ENCODE data around the gene AGBL3. TPM values are rescaled to one million over a fixed set of nuclear protein-coding genes. Genes with fewer than 3 reads are reported as not detected.

The AGBL3 gene
- 5.3 TPM for total RNA-seq

DNA sequence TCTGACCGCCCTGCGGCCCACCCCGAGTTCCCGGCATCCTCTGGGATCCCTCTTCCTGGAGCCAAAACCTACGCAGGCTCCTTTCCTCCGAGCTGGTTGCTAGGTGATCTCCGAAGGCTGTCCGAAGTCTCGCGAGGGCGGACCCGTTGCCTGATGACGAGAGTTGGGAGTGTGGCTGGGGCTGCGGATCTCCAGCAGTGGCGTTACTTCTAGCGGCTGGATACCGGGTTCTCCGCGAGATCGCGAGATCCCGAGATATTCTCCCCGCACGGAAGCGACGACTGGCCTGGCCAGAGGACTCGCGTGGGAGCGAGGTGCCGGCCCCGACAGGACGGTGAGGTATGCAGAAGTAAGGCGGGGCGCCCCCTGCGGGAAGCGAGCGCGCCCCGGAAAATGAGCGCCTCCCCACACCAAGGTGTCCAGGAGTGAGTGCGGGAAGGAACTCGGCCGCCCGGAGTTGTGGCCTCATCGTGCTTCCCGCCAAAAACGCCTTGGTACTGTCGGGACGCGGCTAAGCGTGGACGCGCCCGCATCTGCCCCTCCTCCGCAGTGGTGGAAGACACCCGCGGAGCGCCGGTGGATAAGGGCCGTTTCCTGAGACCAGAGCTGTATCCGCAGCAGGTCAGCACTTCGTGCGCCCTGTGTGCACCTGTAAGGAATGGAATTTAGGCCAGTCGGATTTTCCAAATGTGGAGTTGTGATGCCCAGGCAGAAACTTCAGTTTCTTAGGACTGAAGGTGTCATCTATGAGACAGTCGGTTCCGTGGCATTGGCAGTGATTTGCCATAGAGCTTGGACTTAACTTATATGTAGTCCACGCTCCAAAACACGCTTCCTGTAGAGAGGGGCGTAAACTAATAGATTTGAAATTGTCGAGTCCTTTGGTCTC is at the start of gene AGBL3:
AGBL3 (plus strand) TSS at position 146 of the 889 bp plus-strand sequence. CDS start 1,426 bp downstream, outside the sequence.
- peak; percentile 98 for DNase-seq (ENCODE audit: low spot score)
- ATAC-seq = peak; percentile 99
- intact Hi-C loops (cut with DNase I) = no loop called here

DNA sequence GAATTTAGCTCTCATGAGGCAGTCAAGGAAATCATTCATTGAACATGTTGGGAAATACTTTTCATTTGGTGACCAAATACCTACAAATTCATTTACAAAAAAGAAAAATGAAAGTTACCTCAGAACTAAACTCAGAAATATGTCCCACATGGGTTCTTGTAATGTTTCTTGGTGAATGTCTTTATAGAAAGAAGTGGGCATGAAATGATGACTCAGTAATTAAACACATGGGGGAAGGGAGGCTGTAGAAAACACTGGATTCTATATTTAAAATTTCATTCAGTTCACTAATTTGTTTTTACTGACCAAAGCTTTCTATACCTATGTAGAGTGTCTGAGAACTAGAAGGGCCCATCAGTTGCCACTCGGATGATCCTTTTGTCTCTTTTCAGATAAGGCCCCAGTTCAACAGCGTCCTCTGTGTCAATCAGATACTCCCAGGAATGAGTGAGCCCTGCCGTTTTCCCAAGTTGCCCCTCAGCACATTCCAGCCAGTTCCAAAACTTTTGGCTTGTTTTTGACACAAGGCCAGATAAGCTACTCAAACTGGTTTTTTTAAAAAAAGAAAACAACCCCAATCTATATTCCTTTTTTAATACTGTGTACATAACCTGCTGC is 49.3 kb upstream of the AGBL3 start:
- DNase-seq (ENCODE audit: low spot score) (no peak), ATAC-seq (no peak)
- intact Hi-C loops (cut with DNase I) = no loop called here

DNA sequence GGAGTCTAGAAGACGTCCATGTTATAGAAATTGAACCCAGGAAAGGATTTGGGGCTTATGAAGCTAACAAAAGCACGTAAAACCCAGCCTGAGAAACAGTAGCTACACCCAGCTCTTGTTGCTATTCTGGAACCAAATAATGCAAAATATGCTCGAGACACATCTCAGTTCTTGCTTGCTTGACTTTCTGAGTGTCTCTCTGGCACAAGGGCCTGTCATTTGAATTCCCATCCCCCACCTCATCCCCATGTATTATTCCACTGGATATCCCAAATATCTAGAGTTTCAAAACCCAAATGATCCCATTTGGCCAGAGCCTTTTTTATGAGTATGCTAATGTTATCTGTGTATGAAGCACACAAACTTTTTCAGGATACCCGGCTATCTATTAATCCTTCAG is 48.2 kb upstream of the AGBL3 start:
- ATAC-seq (no peak), DNase-seq (ENCODE audit: low spot score) (no peak)
- intact Hi-C loops (cut with DNase I) = no loop called here

DNA sequence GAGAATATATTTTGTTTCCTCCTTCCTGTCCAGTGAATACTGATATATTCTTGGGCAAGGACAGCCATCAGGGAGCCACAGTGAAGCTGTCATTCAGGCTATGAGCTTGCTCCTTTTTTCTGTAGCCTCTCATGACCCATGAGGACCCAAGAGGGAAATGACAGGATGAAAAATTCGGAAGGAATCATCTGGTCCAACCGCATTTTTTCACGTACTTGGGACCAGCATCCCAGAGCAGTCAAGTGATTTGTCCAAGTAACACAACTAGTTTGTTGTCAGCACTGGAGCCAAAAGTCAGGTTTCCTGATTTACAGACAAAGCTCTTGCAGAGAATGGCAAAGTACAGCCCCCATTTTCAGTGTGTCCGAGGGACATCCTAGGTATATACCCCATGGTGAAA is 47.2 kb upstream of the AGBL3 start:
- DNase-seq (ENCODE audit: low spot score) = no peak
- no peak for ATAC-seq
- intact Hi-C loops (cut with DNase I) = no loop called here

DNA sequence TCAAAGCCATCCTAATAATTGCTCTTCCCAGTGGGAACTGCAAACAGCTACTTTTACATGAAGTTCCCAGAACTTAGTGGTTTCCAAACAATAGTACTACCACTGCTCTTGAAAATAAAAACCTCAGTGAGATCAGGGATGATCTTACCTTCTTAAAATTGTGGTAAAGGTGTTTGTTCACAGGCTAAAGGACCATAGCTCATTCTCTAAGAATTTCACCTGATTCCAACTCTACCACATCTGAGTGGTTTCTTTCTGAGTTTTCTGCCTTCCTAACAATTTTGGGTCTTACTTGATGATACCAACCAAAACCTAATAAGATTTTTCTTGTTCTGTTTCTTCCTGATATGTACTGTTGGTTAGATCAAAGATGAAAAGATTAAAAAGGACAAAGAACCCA is 45.6 kb upstream of the AGBL3 start:
- no peak for DNase-seq (ENCODE audit: low spot score)
- ATAC-seq = no peak
- intact Hi-C loops (cut with DNase I) = no loop called here

DNA sequence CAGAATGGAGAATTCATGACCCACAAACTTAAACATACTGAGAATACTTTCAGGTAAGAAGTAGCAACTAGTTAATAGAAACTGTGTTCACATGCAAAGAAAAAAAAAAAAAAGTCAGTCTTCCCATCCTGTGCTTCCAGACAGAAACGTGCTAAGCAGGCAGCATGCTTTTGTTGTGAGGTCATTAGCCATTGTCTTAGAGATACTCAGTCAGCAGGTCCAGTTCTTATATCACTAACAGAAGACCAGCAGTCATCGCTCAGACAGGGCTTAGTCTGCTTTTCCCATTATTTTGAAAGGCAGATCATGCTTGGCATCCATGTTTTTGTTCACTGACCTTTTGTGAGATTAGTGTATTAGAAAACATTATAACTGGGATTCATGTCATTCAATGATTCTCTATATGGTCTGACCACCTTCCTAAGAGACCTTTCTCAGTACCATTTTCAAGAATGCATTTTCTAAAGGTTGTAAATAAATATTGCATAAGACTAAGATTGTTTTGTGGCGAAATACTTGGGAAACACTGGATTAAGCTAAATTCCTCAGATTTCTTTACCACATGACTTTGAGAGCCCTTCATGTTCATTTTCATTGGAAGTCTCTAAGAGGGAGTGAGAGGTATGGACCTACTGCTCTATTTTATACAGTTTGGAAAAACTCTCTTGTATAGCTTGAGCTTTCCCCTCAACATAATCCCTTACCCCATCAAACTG is 45.0 kb upstream of the AGBL3 start:
- ATAC-seq (no peak), DNase-seq (ENCODE audit: low spot score) (no peak)
- intact Hi-C loops (cut with DNase I) = no loop called here

DNA sequence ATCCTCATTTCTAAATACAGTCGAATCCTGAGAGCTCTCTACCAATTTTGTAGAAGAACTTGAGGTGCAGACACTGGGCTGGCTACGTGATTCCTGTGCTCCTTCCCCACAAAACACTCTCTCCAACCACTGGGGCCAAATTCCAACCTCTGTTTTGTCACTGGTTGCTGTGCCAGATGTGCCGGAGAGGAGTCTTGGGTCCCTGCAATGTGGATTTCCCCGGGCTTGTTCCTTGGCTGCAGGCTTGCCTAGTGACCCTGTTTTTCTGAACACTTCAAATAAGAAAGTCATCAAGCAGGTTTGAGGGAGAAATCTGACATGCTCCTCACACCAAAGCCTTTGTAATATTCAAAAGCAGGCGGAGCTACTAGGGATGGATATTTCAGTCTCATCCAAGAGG is 44.4 kb upstream of the AGBL3 start:
- intact Hi-C loops (cut with DNase I) = no loop called here
- DNase-seq (ENCODE audit: low spot score) = no peak
- ATAC-seq = no peak

DNA sequence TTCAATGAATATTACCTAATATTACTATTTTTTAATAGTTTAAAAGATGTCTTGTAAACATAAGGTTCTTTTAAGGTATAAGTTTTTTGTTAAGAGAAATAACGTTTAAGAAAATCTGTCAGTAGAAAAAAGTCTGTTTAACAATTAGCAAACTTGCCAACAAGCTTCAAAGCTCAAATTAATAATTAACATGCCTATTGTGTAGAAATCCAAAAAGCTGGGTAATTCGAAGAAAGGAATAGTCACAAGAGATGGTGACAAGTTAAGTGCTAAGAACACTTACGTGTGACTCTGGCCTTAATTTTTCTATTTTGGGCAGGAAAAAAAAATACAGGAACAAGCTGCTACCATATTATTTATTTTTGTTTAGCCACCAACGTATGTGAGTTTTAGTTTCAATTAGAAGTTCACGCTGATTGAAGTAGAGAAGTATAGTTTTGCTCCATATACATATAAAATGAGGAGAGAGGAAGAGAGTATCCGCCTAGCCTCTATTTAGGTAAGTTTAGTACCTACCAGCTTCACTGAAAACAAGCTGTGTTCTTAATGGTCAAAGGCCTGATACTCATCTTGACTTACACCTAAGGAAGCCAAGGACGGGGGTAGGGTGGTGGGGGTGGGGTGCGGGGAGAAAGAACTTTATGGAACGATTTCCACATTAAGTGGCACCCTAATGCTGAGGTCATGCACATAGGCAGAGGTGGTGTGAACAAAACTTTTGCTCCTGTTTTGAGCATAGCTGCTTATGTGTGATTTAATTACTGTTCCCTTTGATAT is 43.4 kb upstream of the AGBL3 start:
- intact Hi-C loops (cut with DNase I) = no loop called here
- ATAC-seq (no peak), DNase-seq (ENCODE audit: low spot score) (no peak)

DNA sequence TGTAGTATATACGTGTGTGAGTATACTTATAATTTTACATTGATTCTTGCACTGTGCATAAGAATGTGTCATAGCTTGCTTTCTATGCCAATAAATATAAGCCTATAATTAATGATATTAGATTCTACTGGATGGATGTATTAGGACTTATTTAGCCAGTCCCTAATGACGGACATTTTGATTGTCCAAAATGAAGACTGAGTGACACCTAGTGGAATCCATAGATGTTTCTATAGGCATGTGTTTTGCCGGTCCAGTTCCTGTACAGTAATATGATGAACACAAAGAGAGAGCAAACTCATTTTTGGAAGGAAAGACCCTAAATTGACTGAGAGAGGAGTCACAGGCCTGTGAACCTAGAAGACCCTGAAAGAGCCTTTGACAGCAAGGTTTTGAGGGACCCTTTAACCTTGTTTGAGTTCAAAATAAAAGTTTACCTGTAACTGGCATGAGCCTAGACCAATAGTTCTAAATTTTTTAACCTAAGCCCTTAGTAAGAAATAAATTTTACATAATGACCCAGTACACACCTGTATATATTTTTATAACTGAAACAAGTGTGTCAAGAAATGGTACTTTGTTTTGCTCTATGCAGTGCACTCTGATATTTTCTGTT is 42.4 kb upstream of the AGBL3 start:
- ATAC-seq = no peak
- no peak for DNase-seq (ENCODE audit: low spot score)
- intact Hi-C loops (cut with DNase I) = no loop called here

DNA sequence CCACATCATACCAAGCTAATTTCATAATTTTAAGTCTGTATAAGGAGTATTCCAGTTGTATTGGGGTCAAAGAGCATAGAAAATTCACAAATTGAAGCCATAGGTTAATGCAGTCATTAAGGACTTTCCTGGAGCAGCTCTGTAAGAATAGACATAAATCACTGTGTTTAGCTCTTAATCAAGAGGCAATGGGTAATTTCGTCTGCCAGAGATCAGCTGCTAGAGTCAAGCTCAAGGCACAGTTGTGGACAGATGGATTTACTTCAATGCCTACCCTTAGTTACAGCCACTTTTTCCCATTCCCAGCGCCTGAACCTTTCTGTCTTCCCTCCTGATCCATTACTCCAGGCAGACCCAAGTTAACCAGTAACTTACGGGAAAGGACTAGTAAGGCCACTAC is 40.6 kb upstream of the AGBL3 start:
- ATAC-seq (no peak), DNase-seq (ENCODE audit: low spot score) (no peak)
- intact Hi-C loops (cut with DNase I) = loop anchor here (5.0 kb wide), 1 partner anchor 258 kb away; no protein-coding TSS in a partner anchor

DNA sequence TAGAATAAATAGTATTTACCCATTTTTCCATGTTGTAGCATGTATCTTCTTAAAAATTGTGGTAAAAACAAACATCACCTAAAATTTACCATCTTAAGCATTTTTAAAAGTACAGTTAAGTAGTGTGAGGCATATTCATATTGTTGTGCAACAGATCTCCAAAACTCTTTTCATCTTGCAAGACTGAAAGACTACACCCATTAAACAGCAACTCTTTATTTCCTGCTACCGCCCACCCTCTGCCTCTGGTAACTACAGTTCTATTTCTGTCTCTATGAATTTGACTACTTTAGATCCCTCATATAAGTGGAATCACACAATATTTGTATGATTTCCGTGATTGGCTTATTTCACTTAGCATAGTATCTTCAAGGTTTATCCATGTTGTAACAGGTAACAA is 40.0 kb upstream of the AGBL3 start:
- intact Hi-C loops (cut with DNase I) = loop anchor here (5.0 kb wide), 1 partner anchor 259 kb away; no protein-coding TSS in a partner anchor
- DNase-seq (ENCODE audit: low spot score) (no peak), ATAC-seq (no peak)

DNA sequence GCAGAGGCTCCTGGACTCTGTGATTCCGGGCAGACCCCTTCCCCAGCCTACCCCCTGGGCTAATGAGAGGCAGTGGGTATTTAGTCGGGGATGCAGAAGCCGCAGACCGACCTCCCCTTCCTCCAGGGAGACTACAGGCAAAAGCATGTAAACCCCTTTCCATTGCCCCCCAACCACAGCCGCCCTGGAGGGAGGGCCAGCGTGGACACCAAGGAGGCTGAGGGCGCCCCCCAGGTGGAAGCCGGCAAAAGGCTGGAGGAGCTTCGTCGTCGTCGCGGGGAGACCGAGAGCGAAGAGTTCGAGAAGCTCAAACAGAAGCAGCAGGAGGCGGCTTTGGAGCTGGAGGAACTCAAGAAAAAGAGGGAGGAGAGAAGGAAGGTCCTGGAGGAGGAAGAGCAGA is 39.0 kb upstream of the AGBL3 start:
- intact Hi-C loops (cut with DNase I) = loop anchor here (5.0 kb wide), 1 partner anchor 260 kb away; no protein-coding TSS in a partner anchor
- no peak for ATAC-seq
- DNase-seq (ENCODE audit: low spot score) = no peak

DNA sequence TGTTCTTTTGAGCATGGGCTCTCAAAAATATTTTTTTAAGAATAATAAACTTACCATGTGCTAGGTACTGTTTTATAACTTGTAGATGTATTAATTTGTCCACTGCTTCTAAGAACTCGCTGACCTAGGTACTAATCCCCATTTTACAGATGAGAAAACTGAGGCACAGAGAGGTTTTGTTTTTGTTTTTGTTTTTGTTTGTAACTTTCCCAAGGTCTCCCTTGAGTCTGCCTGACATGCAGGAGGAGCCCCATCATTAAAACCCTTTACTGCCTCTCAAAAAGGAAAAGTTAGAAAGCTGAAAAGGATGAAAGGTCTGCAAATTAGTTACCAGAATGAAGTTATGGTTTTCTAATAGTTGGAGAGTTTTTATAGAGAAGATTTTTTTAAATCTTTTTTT is 38.5 kb upstream of the AGBL3 start:
- intact Hi-C loops (cut with DNase I) = loop anchor here (5.0 kb wide), 1 partner anchor 261 kb away; no protein-coding TSS in a partner anchor
- no peak for ATAC-seq
- DNase-seq (ENCODE audit: low spot score) = no peak

DNA sequence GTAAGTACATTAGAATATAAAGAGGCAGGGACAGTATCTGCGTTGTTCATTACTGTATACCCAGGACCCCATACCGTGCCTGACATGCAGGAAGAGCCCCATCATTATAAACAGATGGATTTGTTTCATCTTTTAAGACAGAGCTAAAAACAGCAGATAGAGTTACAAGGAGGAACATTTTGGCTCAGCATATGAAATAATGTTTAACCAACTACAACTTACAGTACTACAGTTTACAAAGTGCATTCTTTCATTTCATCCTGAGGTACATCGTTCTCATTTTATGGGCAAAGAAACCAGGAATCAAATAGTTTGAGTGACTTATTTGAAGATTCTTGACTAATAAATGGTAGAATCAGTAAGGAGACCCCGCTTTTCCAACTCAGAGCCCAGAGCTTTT is 38.1 kb upstream of the AGBL3 start:
- intact Hi-C loops (cut with DNase I) = loop anchor here (5.0 kb wide), 1 partner anchor 261 kb away; no protein-coding TSS in a partner anchor
- ATAC-seq = no peak
- no peak for DNase-seq (ENCODE audit: low spot score)

DNA sequence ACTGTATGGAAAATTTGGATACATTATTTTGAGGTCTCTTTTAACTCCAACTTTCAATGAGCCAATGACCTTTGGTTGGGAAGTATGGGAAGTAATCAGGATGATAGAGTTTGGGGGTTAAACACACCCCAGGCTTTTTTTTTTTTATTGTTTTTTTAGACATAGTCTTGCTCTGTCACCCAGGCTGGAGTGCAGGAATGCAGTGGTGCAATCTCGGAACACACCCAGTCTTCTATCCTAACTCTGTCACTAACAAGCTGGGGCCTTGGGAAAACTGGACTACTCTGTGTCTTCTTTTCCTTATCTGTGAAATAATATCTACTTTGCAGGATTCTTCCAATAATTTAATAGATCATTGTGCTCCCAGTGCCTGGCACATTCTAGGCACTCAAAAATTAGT is 37.6 kb upstream of the AGBL3 start:
- peak; percentile 54 for ATAC-seq
- DNase-seq (ENCODE audit: low spot score) = no peak
- intact Hi-C loops (cut with DNase I) = loop anchor here (5.0 kb wide), 1 partner anchor 261 kb away; no protein-coding TSS in a partner anchor

DNA sequence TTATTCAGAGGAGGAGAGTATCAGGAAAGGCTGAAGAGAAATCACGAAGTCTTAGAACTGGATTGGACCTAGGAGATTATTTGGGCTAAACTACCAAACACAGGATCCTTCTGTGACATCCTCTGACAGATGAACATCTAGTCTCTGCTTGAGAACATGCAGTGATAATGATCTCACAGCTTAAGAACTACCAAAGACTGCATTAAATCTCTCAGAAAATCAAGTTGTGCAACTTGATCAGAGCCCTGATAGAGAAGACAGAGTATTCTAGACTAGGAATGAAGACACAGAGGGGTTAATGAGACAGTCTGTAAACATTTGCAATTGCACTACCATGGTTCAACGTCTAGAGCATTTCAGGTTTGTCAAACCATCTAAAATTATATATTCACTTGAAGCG is 37.1 kb upstream of the AGBL3 start:
- intact Hi-C loops (cut with DNase I) = loop anchor here (5.0 kb wide), 1 partner anchor 262 kb away; no protein-coding TSS in a partner anchor
- DNase-seq (ENCODE audit: low spot score) (no peak), ATAC-seq (no peak)

DNA sequence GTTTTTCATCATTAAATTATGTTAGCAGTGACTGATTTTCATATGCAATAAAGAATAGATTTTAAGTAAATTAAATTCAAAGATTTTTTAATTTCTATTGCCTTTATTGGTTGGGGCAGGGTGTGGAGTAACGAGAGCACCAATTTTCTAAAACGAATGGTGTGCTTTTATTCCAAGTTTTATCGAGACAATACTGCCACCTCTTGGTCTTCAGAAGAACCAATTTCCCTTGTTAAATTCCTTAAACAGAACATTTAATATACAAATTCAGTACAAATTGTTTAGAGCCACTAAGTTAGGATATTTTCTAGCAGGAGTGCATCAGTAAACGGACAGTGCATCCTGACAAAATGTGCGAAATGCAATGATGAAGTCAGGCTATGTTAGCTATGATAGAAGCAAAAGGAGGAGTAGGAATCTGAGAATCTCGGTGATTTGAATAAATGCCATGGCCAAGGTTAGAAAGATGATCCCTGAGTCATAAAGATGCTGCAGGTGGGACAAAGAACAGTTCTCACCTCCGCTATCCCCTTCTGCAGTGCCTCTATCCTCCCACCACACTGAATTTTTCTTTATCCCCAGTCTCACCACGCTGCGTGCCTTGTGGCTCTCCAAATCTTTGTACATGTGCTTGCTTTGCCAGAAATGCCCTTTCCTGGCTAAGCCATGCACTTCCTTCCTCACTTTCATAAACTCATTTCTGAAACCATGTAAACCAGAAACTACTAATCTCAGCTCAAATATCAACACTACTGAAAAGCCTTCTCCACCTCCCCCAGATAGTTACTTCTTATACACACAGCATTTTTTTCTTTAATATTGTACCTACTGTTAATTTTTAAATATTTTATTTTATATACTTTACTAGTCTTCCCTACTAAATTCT is 31.9 kb upstream of the AGBL3 start:
- intact Hi-C loops (cut with DNase I) = no loop called here
- ATAC-seq (peak; percentile 69), DNase-seq (ENCODE audit: low spot score) (no peak)
